HG02759 (cell line): ENCODE measurements around the gene THSD8.
"Not testable (repeated sequence)": the region's sequence is repeated elsewhere in the genome, so short reads cannot be mapped to it uniquely, and the experiment has no call there.

Experiments used
- ATAC-seq: cut with Tn5 transposase; IDR thresholded peaks from one replicate; pipeline ENCODE4 v1.9.1; 2021; ENCODE audit warnings: mild to moderate bottlenecking, moderate library complexity; ENCODE audit not compliant: unreplicated experiment

THSD8 gene

GRCh38 chr19:12792051-12792852 lies 9.6 kb upstream of the THSD8 start:
- ATAC-seq, result no peak

DNA sequence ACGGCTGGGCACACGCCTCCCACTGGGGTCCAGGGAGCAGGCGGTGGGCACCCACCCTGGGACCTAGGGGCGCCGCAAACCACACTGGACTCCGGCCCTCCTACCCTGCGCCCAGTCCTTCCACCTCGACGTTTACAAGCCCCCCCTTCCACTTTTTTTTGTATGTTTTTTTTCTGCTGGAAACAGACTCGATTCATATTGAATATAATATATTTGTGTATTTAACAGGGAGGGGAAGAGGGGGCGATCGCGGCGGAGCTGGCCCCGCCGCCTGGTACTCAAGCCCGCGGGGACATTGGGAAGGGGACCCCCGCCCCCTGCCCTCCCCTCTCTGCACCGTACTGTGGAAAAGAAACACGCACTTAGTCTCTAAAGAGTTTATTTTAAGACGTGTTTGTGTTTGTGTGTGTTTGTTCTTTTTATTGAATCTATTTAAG lies 9.0 kb upstream of the THSD8 start:
- ATAC-seq, result no peak

DNA sequence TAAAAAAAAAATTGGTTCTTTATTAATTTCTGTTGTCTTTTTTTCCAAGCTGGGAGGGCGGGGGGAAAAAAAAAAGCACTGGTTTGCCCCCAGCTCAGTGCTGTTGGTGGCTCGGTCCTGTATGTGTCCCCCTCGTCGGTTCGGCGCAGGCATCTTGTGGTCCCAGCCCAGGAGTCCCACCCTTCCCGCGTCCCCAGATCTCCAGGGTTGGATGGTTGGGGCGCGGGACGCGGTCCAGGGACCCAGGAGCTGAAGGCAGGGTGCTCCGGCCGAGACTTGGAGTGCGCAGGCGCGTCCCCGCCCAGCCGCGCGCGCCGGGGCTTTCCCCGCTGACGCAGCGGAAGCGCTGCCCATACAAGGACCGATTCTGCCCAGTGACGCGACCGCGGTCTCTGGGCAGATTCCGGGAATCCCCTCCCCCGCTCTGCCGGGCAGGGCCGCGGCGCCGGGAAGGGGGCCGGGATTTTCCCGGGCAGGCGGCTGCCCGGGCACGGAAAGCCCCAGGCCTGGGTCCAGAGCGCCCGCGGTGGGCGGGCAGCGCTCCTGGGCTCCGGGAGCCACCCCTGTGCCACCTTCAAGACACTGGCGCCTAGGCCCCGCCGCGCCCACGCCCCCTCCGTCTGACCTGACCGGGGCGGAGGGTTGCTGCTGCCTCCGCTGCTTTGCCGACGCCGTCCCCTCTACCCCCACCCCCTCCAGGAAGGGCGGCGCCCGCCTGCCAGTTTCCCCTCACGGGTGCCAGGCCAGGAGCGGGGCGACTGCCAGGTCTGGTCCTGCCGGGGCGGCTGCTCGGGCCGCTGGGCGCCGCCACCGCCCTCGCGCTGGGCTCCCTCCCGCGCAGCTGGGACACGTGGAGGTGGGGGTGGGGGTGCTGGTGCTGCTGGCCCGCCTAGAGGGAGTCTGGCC lies 8.3 kb upstream of the THSD8 start:
- ATAC-seq, result peak; percentile 34

DNA sequence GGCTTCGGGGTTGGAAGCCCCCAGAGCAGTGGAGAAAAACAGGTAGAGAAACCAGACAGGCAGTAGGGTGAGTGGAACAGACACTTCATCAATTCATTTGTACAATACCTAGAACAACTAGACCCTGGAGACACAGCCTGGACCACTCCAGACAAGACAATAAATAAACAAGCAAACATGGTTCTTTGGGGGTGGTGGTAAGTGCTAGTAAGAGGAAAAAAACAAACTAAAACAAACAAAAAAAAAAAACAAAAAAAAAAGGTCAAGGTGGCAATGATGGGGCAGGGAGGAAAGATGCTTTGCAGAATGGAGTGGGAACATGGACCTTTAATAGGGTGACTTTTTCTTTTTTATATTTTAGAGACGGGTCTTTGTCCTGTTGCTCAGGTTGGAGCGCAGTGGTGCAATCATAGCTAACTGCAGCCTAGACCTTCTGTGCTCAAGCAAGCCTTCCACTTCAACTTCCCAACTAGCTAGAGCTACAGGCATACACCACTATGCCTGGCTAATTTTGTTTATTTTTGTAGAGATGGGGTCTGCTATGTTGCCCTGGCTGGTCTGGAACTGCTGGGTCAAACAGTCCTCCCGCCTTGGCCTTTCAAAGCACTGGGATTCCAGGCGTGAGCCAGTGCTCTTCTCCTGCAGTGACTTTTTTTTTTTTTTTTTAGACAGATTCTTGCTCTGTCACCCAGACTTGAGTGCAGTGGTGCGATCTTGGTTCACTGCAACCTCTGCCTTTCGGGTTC lies 7.5 kb upstream of the THSD8 start:
- no peak for ATAC-seq

GRCh38 chr19:12794971-12795381 lies 6.9 kb upstream of the THSD8 start:
- no peak for ATAC-seq

- no peak for ATAC-seq
Measured at GRCh38 chr19:12796146-12797071, 5.5 kb upstream of the THSD8 start.

DNA sequence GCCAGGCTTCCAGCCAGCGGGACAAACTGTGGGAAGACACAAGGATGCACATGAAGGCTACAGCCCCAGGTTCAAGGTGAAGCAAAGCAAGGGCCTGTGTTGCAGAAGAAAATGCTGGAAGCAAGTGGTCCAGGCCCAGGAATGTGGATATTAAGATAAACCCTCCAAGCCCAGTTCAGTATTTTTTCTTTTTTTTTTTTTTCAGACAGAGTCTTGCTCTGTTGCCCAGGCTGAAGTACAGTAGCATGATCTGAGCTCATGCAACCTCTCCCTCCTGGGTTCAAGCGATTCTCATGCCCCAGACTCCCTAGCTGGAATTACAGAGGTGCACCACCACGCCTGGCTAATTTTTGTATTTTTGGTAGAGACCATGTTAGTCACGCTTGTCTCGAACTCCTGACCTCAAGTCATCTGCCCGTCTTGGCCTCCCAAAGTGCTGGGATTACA lies 4.7 kb upstream of the THSD8 start:
- no peak for ATAC-seq

DNA sequence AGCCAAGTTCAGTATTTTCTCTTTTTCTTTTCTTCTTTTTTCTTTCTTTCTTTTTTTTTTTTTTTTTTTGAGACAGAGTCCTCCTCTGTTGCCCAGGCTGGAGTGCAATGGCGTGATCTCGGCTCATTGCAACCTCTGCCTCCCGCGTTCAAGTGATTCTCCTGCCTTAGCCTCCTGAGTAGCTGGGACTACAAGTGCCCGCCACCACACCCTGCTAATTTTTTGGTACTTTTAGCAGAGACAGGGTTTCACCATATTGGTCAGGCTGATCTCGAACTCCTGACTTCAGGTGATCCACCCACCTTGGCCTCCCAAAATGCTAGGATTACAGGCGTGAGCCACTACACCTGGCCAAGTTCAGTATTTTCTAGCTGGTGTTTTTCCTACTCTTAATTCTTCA lies 4.3 kb upstream of the THSD8 start:
- not testable (repeated sequence) for ATAC-seq

DNA sequence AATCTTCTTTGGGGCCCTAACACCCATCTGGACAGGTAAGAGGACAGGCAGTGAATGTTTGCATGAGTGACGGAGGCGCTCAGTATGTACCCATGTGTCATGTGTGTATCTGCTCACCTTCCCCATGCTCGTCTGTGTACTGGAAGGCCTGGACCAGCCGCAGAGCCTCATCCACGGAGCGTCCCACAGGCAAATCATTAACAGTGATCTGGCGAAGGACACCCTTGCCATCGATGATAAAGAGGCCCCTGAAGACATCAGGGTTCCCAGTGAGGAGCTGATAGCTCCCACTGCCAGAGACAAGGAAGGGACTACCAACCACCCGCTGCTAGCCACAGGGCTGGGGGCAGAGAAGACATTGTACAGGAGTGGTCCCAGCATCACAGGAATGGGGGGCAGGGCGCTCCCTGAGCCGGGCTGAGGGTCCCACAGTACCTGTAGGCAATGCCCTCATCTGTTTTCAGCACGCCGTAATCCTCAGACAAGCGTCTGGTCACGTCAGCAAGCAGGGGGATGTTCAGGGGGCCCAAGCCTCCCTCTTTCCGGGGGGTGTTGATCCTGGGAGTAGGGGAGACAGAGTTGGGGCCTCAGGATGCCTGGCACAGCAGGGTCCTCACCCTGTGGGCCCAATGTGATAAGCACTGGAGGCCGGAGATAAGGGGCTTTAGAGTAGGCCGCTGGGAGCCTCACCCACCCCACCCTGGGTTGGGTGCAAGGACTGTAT lies 2.0 kb upstream of the THSD8 start:
- no peak for ATAC-seq

GRCh38 chr19:12800466-12800770 lies 1.5 kb upstream of the THSD8 start:
- no peak for ATAC-seq

DNA sequence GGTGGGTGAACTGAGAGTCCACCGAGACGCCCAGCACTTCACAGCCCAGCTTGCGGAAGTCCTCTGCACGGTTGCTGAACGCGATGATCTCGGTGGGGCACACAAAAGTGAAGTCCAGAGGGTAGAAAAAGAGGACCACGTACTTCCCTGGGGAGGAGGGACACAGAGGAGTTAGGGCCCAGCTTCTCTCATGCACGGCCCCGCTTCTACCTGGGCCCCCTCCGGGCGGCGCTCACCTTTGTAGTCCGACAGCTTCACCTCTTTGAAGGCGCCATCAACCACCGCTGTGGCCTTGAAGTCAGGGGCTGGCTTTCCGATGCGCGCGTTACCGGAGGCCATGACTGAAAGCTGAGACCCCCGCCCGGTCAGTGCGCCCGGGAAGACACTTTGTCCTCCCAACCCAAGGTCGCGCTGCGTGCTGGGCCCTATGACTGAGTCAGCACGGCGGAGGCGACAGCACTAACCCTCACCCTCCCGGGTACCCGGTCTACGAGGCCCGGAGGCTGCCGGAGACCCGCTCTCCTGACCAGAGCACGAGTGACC lies 875 bp upstream of the THSD8 start:
- no peak for ATAC-seq

- ATAC-seq, result no peak
Measured at GRCh38 chr19:12802267-12803106, 618 bp downstream of the THSD8 start.

DNA sequence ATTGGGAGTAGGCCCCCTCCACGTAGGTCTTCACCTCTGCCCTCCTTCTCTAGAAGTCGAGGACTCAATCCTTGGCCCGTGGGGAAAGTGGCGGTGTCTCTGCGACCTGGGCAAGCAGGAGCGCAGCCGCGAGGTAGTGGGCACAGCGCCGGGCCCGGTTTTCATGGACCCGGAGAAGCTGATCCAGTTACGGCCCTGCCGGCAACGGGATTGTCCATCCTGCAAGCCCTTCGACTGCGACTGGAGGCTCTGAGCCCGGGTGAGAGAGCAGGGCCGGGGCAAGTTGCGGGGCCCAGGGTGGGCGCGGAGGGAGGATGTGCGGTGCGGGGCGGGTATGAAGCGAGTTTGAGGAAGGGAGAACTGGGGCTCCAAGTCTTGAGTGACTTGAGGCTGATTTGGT lies 2.2 kb downstream of the THSD8 start:
- no peak for ATAC-seq

DNA sequence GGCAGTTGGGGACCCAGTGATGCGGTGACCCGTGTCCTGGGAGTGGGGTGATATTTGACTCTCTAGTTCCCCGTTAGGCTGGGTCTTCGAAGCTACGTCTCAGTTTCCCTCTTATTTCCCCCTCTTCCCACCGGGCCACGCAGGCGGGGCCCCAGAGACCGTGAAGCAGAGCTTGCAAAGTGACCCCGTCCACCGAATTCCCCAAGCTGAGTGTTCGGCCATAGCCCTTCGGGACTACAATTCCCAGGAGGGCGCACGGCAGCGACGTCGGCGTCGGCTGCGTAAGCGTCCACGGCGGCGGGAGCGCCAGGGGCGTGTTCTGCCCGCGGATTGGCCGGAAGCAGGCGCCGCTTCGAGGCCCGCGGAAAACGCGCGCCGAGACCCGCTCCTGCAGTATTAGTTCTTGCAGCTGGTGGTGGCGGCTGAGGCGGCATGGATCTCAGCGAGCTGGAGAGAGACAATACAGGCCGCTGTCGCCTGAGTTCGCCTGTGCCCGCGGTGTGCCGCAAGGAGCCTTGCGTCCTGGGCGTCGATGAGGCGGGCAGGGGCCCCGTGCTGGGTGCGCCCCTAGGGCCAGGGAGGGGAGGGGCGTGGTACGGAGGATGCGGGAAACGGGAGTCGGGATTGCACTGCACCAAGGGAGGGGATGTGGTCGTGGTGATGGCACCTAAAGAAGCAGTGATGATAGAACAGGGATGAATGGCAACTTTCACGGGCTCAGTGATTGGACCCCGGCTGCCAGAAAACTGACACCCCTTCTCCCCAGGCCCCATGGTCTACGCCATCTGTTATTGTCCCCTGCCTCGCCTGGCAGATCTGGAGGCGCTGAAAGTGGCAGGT lies 4.6 kb downstream of the THSD8 start, which contains the start of gene RNASEH2A:
RNASEH2A (plus strand) TSS at position 343 of the 840 bp plus-strand sequence; CDS start at position 433, 90 bp downstream.
- peak; percentile 86 for ATAC-seq

GRCh38 chr19:12815088-12815487 lies 13.2 kb downstream of the THSD8 start:
- no peak for ATAC-seq

GRCh38 chr19:12817188-12817587 lies 15.3 kb downstream of the THSD8 start:
- not testable (repeated sequence) for ATAC-seq

- not testable (repeated sequence) for ATAC-seq
Measured at GRCh38 chr19:12817810-12818209, 15.9 kb downstream of the THSD8 start.
